A549 (cell line): ENCODE results near the gene LUZP2. TPM values are rescaled to one million over a fixed set of nuclear protein-coding genes. Genes with fewer than 3 reads are reported as not detected.
"Not testable (repeated sequence)": the region's sequence is repeated elsewhere in the genome, so short reads cannot be mapped to it uniquely, and the experiment has no call there.

Experiments used
- ATAC-seq, 2 experiments: fragments of 200-7000 bp in 1 of 2; fragments of >200 bp in 1 of 2; cut with Nextera tagmentation in 1 of 2; cut with Tn5 transposase in 1 of 2; 3 replicates each; pipeline versions ENCODE4 v1.8.0 to v1.9.1; 2018 to 2020; ENCODE audit warnings: mild to moderate bottlenecking in 1 of 2, moderate library complexity in 1 of 2
- CTCF ChIA-PET: fragments of 300-600 bp; sonication (Branson Sonifier 250); formaldehyde crosslinking; extraction: SDS; loops from one replicate; lab custom pipeline; 2021; ENCODE audit warnings: antibody characterized with exemption, inconsistent platforms; lab: Yijun Ruan, JAX
- POLR2A ChIA-PET: fragments of 350-600 bp; formaldehyde crosslinking; extraction: SDS; loops from one replicate; lab custom pipeline; 2021; ENCODE audit warnings: antibody characterized with exemption, inconsistent platforms; lab: Yijun Ruan, JAX
- DNase-seq, 2 experiments: peaks; one replicate each; pipeline versions ENCODE4 v3.0.0 to v3.0.0-alpha.2; 2011 to 2016; ENCODE audit warnings: low read depth in 1 of 2, low spot score in 1 of 2
- FAIRE-seq: peaks from 2 replicates; lab custom pipeline; 2011; peaks lifted over from hg19 to GRCh38; lab: Jason Lieb, UNC
- H3K27ac ChIP-seq, 2 experiments: fragments of >200 bp; sonication (Bioruptor Twin); formaldehyde crosslinking; 3 replicates each; pipeline ENCODE4 v1.5.1; 2016 to 2017
- H3K4me1 ChIP-seq: fragments of >200 bp; sonication (Bioruptor Twin); formaldehyde crosslinking; 3 replicates; pipeline ENCODE4 v1.6.1; 2016
- H3K4me2 ChIP-seq: fragments of >200 bp; sonication (Bioruptor Twin); formaldehyde crosslinking; 3 replicates; pipeline ENCODE4 v1.6.1; 2016
- H3K4me3 ChIP-seq: fragments of >200 bp; sonication (Bioruptor Twin); formaldehyde crosslinking; 3 replicates; pipeline ENCODE4 v1.5.1; 2016
- H3K9me3 ChIP-seq: fragments of >200 bp; sonication (Bioruptor Twin); formaldehyde crosslinking; 3 replicates; pipeline ENCODE4 v1.6.1; 2016
- BHLHE40 ChIP-seq: IDR thresholded peaks from 2 replicates; pipeline ENCODE4 v1.6.1; 2012; ENCODE audit warnings: low read depth, low read length, inconsistent platforms
- CHD4 ChIP-seq: fragments of 200-600 bp; sonication (generic); IDR thresholded peaks from 2 replicates; pipeline ENCODE4 v1.6.1; 2016; ENCODE audit warnings: antibody characterized with exemption, mild to moderate bottlenecking, borderline replicate concordance
- EHMT2 ChIP-seq: fragments of 200-600 bp; sonication (generic); IDR thresholded peaks from 2 replicates; pipeline ENCODE4 v1.6.1; 2016; ENCODE audit warnings: antibody characterized with exemption, low read depth, mild to moderate bottlenecking, moderate library complexity
- EP300 ChIP-seq, 2 experiments: fragments of >200 bp; sonication (Bioruptor Twin); formaldehyde crosslinking; IDR thresholded peaks; 2 replicates in 1 of 2; 3 replicates in 1 of 2; pipeline ENCODE4 v1.6.1; 2016 to 2017
- HDAC2 ChIP-seq: fragments of 200-600 bp; sonication (generic); IDR thresholded peaks from 2 replicates; pipeline ENCODE4 v1.6.1; 2016
- HOXA7 ChIP-seq: fragments of 250-450 bp; sonication (Bioruptor Pico); IDR thresholded peaks from 2 replicates; pipeline ENCODE4 v1.5.0; 2020; ENCODE audit warnings: mild to moderate bottlenecking, moderate library complexity
- JUN ChIP-seq, 2 experiments: fragments of >200 bp; sonication (Bioruptor Twin); formaldehyde crosslinking; IDR thresholded peaks; 2 replicates in 1 of 2; 3 replicates in 1 of 2; pipeline ENCODE4 v1.6.1; 2016 to 2017
- KDM1A ChIP-seq: fragments of 200-600 bp; sonication (generic); IDR thresholded peaks from 2 replicates; pipeline ENCODE4 v1.6.1; 2016; ENCODE audit warnings: low read depth, mild to moderate bottlenecking
- MAZ ChIP-seq: fragments of 150-350 bp; IDR thresholded peaks from 2 replicates; pipeline ENCODE4 v1.6.1; 2014; ENCODE audit warnings: antibody characterized with exemption, low read depth, low read length, borderline replicate concordance
- POLR2AphosphoS2 ChIP-seq: conservative IDR thresholded peaks from 2 replicates; pipeline ENCODE4 v1.6.1; 2012; ENCODE audit warnings: low read length, improper control_type of control experiment, inconsistent platforms
- RAD21 ChIP-seq, 2 experiments: fragments of >200 bp in 1 of 2; sonication (Bioruptor Twin) in 1 of 2; formaldehyde crosslinking in 1 of 2; IDR thresholded peaks in 1 of 2; conservative IDR thresholded peaks in 1 of 2; 2 replicates in 1 of 2; 3 replicates in 1 of 2; pipeline ENCODE4 v1.6.1; 2012 to 2018; ENCODE audit warnings: inconsistent platforms in 1 of 2
- RARB ChIP-seq: fragments of 250-450 bp; sonication (Bioruptor Pico); IDR thresholded peaks from 2 replicates; pipeline ENCODE4 v1.8.0; 2021; ENCODE audit warnings: mild to moderate bottlenecking, moderate library complexity
- RFX5 ChIP-seq: fragments of 450-650 bp; IDR thresholded peaks from 2 replicates; pipeline ENCODE4 v1.7.1; 2014; ENCODE audit warnings: antibody characterized with exemption, mild to moderate bottlenecking, moderate library complexity
- TFCP2L1 ChIP-seq: fragments of 250-450 bp; sonication (Bioruptor Pico); IDR thresholded peaks from 2 replicates; pipeline ENCODE4 v1.5.0; 2021; ENCODE audit warnings: mild to moderate bottlenecking
- WGBS: methylation state at CpG from one replicate; pipeline ENCODE4 v1.1.6; 2017; ENCODE audit errors: missing lambda C conversion rate; 5-methylcytosine and 5-hydroxymethylcytosine counted together
- polyA plus RNA-seq, 4 experiments: library from polyadenylated mRNA; depleted of rRNA in 3 of 4; stranded (reverse); fragments of >200 nt; fragmentation: RNase III in 1 of 4; extraction: RNeasy Plus Mini Kit Qiagen cat#74134 plus additional on column Dnase treatment in 1 of 4; gene quantifications; 2 replicates in 3 of 4; 3 replicates in 1 of 4; pipeline ENCODE4 v1.2.3, GENCODE V29; 2011 to 2017
- TF ChIP-seq, protein P1 (sequence below): fragments of >200 bp; sonication (Bioruptor Twin); formaldehyde crosslinking; IDR thresholded peaks from 2 replicates; pipeline ENCODE4 v1.6.1; 2016
- TF ChIP-seq, protein P2 (sequence below): fragments of 250-450 bp; sonication (Bioruptor Pico); IDR thresholded peaks from 2 replicates; pipeline ENCODE4 v1.5.0; 2021; ENCODE audit warnings: mild to moderate bottlenecking, moderate library complexity, borderline replicate concordance
- TF ChIP-seq, protein P3 (sequence below): fragments of >200 bp; sonication (Bioruptor Twin); formaldehyde crosslinking; IDR thresholded peaks from 3 replicates; pipeline ENCODE4 v1.5.1; 2016
- TF ChIP-seq, protein P4 (sequence below): fragments of 150-350 bp; IDR thresholded peaks from 2 replicates; pipeline ENCODE4 v1.6.1; 2014; ENCODE audit warnings: low read depth, mild to moderate bottlenecking, low read length

Gene LUZP2
- polyA plus RNA-seq, 2 of the 4 experiments (the other 2 are of a cell fraction), result not detected

DNA sequence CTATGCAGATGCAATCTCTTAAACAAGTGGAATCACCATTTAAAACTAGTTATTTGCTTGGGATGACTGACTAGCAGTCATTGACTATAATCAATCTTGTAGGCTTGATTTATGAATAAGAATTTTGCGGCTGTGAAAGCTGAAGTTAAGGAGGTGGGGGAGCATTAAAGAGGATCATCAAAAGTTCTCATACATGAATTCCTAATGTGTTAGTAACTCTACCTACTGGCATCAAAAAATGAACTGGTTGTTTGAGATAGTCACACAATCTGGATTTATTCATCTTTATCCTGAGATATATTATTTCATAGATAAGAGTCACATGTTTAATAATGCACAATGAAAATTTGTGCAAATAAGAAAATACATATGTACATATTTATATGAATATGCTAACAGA lies 393.6 kb downstream of the LUZP2 start:
- no peak overlapping the region for H3K4me3 ChIP-seq
- no peak overlapping the region for H3K4me2 ChIP-seq
- ChIA-PET POLR2A (no interaction called here), CTCF (no interaction called here)
- FAIRE-seq, result no peak
- H3K9me3 ChIP-seq, result no peaks in the 10 kb centered on the region
- H3K27ac ChIP-seq, result no peak overlapping the region
- WGBS, result 0% methylated on average over 1 of the region's 1 CpG
- no peak for ATAC-seq
- no peak for DNase-seq
- TF ChIP-seq TFCP2L1, result no peak
- no peak for TF ChIP-seq CHD4
- no peak for TF ChIP-seq KDM1A
- TF ChIP-seq JUN (IDR thresholded peaks at IDR 0.05), result no peak
- TF ChIP-seq HDAC2, result no peak
- no peak for TF ChIP-seq RARB (CRISPR knock-in tag)
- no peak for TF ChIP-seq HOXA7
- no peak for TF ChIP-seq EP300 (IDR thresholded peaks at IDR 0.05)
- TF ChIP-seq EHMT2, result no peak
- no peak for TF ChIP-seq RFX5
- TF ChIP-seq RAD21 (conservative IDR thresholded peaks at IDR 0.05 in 1 of 2, IDR thresholded peaks at IDR 0.05 in 1 of 2), result no peak
- no peak for TF ChIP-seq POLR2AphosphoS2
- TF ChIP-seq, protein P1, sequence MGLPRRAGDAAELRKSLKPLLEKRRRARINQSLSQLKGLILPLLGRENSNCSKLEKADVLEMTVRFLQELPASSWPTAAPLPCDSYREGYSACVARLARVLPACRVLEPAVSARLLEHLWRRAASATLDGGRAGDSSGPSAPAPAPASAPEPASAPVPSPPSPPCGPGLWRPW, result no peak
- no peak for TF ChIP-seq MAZ
- TF ChIP-seq, protein P2, sequence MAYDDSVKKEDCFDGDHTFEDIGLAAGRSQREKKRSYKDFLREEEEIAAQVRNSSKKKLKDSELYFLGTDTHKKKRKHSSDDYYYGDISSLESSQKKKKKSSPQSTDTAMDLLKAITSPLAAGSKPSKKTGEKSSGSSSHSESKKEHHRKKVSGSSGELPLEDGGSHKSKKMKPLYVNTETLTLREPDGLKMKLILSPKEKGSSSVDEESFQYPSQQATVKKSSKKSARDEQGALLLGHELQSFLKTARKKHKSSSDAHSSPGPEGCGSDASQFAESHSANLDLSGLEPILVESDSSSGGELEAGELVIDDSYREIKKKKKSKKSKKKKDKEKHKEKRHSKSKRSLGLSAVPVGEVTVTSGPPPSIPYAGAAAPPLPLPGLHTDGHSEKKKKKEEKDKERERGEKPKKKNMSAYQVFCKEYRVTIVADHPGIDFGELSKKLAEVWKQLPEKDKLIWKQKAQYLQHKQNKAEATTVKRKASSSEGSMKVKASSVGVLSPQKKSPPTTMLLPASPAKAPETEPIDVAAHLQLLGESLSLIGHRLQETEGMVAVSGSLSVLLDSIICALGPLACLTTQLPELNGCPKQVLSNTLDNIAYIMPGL (CRISPR knock-in tag), result no peak
- no peak for TF ChIP-seq BHLHE40
- TF ChIP-seq, protein P3, sequence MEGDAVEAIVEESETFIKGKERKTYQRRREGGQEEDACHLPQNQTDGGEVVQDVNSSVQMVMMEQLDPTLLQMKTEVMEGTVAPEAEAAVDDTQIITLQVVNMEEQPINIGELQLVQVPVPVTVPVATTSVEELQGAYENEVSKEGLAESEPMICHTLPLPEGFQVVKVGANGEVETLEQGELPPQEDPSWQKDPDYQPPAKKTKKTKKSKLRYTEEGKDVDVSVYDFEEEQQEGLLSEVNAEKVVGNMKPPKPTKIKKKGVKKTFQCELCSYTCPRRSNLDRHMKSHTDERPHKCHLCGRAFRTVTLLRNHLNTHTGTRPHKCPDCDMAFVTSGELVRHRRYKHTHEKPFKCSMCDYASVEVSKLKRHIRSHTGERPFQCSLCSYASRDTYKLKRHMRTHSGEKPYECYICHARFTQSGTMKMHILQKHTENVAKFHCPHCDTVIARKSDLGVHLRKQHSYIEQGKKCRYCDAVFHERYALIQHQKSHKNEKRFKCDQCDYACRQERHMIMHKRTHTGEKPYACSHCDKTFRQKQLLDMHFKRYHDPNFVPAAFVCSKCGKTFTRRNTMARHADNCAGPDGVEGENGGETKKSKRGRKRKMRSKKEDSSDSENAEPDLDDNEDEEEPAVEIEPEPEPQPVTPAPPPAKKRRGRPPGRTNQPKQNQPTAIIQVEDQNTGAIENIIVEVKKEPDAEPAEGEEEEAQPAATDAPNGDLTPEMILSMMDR, result no peak
- TF ChIP-seq, protein P4, sequence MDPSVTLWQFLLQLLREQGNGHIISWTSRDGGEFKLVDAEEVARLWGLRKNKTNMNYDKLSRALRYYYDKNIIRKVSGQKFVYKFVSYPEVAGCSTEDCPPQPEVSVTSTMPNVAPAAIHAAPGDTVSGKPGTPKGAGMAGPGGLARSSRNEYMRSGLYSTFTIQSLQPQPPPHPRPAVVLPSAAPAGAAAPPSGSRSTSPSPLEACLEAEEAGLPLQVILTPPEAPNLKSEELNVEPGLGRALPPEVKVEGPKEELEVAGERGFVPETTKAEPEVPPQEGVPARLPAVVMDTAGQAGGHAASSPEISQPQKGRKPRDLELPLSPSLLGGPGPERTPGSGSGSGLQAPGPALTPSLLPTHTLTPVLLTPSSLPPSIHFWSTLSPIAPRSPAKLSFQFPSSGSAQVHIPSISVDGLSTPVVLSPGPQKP, result no peak
- no peaks in the 10 kb centered on the region for H3K4me1 ChIP-seq

DNA sequence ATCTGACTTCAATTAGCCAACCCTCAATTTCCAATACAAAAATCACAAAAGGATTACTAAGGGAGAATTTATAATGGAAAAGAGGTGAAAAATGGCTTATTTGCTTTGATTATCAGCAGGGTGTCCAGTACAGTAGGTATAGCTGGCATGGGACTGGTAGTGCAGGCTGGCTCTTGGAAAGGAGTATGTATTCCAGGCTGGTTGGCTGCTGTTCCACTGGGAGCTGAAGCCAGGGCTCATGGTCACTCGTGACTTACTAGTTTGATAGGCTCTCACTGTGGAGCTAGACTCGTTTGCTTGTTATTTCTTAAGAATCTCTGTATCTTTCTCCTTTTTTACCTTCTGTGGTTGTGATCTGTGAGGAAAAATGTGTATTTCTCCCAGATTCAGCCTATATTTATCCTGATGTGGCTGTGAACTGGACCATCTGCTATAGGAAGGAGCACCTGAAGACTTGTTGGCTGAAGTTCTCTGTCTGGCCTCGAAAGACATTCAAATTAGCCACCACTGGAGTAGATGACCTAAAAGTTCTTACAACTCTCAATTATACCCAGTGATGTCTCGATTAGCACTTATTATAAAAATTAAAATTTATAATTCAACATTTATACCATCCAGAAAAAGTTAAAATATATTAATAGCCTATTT lies 395.1 kb downstream of the LUZP2 start:
- H3K9me3 ChIP-seq, H3K4me2 ChIP-seq, FAIRE-seq, DNase-seq, CTCF ChIA-PET, ATAC-seq, H3K27ac ChIP-seq, POLR2A ChIA-PET, H3K4me1 ChIP-seq, H3K4me3 ChIP-seq: not testable (repeated sequence)
- WGBS, result 3% methylated on average over 4 of the region's 4 CpGs
